IPS-11a (cell line): ENCODE data around the gene QRICH2.

ENCODE experiments used
- H3K4me3 ChIP-seq: one replicate; pipeline ENCODE4 v1.5.1; 2013; ENCODE audit warnings: low read depth, low read length, control low read depth

QRICH2 gene

DNA sequence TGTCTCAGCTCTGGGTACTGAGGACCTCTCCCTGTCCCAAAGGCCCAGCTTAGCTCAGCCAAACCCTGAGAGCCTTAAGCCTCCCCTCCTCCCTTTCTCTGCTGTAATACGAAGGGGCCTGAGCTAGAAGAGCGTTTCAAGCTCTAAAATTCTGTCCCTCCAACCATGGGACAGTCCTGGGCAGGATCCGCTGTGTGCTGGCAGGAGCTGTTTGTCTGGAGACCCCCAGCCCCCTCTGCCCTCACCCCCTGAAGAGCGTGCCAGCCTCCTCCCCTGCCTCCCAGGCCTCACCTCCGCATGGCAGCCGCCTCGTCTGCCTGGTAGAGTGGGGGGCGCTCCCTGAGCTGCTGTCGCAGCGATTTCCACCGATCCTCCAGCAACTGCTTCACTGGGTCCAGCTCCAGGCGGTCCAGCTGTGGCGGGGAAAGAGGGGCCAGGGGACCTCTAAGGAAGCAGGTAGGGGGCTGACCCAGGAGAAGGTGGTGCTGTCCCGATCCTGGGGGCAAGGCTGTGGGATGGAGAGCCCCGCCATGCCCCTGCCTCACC, 28.3 kb downstream of the QRICH2 start:
- no peak overlapping the region for H3K4me3 ChIP-seq

DNA sequence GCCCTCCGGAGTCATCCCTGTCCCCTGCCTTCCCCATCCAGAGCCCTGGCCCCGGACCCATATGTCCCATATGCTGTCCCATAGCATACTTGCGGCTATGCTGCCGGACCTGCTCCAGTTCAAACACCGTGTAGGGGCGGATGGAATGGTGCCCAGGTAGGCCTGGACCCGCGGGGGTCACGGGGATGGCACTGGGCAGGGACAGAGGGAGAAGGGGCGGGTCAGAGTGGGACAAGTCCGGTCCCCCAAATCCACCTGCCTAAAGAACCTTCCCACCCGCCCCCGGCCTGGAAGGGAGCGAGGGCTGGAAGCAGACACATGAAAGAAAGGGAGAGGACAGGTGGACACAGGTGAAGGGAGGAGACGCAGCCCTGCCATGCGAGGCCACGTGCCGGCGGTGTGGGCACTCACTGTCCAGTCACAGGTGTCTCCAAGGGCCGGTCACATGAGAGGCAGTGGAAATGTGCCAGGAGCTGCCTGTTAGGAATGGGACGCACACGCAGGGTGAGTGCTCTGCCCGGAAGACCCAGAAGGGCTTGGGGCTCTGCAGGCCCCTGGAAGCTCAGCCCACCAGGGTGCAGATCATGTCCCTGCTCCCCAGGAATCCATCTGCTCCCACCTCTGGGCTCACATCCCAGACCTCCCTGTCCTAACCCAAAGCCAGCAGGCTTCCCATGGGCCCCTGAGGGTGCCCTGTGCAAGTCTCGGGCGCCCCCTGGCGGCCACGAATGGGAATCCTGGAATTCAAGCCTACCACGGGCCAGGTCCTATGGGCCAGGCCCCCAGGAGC, 28.9 kb downstream of the QRICH2 start:
- H3K4me3 ChIP-seq: no peak overlapping the region

DNA sequence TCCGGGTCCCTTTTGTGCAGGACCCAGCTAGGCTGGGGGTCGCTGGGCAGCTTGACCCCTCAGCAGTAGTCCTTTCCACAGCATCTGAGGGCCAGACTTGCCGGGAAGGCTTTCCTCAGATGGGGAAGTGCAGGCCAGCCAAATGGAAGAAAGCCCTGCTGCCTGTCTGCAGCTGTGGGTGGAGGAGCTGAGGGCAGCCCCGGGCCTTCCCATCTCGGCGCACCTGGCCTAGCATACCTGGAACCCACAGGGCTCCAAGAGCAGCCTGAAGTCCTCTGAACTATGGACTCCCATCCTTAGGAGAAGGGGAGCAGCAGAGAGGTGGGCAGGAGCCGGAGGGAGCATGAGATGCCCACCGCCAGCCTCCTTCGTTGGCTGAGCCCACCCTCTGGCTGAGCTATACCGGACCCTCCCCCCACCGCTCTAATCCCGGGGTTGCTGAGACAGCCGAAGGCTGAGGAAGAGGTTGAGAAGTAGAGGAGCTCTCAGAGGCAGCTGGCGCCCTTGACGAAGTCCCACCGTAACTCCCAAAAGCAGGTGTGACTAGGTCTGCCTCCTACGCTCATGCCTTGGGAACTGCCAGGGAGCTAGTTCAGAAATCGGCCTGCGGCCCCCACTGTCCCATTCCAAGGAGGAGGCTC, 29.7 kb downstream of the QRICH2 start:
- H3K4me3 ChIP-seq: no peak overlapping the region

DNA sequence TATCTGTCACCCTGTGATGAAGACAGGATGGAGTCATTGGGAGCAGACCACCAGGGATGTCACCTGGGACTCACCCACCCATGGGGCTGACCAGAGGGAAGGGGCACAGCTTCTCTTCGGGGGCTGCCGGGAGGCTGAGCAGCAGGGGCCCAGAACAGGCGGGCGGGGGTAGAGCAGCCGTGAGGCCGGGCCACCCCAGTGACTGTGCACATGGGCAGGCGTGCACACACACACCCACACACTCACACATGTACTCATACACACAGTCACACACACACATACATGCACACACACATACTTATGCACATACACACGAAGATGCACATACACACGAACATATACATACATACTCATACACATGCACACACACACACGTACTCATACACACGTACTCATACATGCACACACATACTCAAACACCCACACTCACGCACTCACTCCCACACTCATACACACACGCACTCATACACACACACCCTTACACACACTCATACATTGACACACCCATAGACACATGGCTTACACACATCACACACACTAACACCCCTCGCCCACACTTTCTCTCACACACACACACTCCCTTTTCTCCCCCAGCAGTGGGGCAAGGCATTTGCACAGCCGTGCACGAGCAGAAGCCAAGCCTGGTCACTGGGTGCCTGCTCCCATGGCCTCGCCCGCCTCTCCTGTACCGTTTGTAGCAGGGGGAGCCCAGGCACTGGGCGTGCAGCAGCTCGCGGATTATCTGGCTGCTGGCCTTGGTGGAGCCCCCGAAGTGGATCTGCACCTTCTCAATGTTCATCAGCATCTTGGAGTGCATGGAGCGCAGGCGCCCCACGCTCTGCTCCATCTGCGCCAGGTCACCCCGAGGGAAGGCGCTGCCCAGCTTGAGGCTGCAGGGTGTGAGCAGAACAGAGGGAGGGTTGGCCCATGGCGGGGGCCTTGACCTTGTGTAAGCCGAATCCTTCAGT, 30.5 kb downstream of the QRICH2 start:
- H3K4me3 ChIP-seq: no peak overlapping the region

DNA sequence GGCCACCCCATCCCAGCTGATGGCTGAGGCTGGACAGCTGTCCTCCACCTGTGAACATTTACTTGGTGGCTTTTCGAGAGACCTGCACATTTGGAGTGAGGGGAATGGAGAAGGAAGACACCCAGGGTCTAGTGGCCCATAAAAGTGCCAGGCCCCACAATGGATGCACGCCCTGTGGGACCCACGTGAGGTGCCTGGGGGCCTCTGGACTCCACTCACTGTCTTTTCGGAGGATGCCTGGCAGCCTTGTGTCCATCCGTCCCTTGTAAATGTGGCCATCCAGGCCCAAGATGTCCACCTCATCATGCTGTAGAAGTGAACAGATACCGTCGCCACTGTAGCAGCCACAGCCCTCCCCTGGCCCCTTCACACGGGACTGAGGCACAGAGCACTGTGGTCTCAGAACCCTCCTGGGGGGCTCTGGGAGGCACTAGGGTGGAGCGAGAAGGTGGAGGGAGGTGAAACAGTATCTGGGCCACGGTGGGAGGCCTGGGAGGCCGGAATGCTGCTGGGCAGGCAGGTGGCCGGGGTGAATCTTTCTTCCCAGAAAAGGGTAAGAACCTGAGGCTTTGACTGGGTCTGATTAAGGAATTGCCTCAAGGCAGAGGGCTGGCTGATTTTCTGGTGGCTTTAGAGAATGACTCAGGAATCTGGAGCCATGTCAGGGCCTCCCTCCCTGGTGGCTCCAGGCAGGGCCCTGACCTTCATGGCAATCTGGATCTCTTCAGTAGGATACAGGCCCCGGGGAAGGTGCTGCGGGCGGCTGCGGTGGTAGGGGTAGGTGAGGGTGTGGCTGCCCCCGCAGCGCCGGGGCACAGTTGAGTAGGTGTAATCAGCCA, 31.4 kb downstream of the QRICH2 start:
- H3K4me3 ChIP-seq: no peak overlapping the region

DNA sequence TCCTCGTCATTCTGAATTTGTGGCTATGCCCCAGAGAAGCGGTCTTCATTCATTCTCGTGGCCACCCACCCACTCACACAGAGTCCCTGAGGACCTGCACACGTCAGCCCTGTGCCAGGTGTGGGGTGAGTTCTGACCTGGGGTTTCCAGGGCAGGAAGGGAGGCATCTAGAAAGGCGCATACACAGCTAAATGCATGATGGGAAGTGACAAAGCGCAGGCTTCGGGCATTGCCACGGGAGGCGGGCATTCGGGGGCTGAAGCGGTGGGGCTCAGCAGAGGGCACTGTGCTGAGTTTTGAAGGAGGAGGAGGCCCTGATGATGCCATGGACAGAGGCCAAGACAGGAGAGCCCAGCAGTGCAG, 32.0 kb downstream of the QRICH2 start:
- H3K4me3 ChIP-seq: no peak overlapping the region

DNA sequence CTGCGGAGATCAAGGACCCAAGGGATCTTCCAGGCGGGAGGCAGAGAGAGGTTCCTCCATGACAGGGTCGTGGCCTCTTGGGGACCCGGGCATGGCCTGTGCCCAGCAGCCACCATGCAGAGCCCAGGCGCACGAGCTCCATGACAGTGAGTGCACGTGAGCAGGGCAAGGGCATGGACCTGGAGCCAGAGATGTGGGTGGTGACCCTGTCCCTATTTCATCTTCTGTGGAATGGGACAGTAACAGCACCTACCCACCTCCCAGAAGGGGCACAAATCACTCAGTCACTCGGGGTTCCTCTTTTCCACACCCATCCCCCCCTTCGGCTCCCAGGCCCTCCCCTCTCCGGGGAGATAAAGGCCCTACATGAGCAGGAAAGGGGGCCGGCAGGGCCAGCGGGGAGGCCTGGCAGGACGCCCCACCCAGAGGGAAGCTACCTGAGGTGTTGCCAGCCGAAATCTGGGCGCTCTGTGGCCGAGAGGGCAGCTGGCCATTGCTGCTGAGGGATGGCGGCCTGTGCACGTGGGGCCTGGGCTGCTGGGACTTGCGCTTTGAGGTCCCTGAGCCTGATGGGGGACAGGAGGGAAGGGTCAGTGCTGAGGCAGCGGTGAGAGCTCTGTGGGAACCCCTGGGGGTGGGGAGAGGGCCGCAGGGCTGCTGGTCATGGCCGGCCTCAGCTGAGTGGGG, 32.6 kb downstream of the QRICH2 start:
- no peak overlapping the region for H3K4me3 ChIP-seq

DNA sequence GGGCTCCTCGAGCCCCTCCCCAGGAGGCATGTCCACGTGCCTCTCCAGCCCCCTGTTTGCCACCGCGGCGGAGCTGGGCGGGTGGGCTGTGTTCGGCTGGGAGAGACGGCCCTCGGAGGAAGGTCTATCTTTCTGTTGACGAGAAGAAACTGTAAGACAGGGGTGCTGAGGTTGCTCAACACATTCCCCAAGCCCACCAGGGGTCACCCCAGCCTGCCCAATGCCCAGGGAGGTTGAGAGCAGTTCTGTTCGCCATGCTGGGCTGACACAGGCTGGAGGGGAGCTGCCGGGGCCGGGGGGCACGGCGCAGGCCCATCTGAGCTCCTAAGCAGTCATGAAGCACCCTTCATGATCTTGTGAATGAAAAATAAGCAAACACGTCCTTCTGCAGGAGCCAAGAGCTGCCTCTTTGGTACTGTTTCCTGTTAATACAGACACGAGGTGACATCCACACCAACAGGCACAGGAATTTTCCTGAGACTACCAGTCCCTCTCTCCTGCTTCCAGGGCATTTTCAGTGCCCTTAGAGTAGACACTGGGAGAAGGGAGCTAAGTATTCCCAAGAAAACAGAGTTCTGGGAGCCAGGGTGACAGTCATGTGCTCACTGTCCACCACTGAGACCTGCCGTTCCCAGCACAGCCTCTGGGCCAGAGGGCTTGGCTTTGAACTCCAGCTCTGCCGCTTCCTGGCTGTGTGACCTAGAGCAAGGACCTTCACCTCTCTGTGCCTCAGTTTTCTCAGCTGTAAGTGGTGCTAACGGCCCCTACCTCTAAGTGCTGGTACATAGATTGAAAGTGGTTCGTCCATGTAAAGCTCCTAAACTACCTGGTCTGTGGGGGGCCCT, 33.7 kb downstream of the QRICH2 start:
- H3K4me3 ChIP-seq: no peak overlapping the region

DNA sequence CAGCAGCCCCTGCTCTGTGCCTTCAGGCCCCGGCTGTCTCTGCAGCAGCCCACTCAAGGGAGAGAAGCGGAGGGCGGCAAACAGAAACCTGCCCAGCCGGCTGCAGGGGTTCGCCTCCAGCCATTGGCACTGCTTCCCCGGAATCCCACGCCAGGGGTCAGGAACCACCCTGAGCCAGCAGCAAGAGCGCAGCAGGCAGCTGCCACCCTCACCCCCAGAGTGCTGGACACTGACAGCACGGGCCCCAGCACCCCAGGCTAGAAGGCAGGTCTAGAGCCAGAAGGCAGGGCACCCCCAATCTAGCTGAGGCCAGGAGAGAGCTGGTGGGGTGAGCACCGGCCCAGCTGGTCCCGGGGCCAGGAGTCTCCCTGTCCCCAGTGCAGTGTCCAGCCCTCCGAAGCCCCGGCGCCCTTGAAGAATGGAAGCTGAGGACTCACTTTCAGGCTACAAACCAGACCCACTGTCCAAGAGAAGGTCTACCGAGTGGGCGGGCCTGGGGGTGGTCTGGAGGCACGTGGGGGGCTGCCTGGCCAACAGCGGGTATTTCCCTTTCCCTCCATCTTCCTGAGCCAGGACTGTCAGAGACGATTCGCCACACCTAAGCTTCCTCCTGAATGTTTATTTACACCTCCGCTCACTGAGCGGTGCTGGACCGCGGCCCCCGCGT, 34.5 kb downstream of the QRICH2 start:
- no peak overlapping the region for H3K4me3 ChIP-seq

DNA sequence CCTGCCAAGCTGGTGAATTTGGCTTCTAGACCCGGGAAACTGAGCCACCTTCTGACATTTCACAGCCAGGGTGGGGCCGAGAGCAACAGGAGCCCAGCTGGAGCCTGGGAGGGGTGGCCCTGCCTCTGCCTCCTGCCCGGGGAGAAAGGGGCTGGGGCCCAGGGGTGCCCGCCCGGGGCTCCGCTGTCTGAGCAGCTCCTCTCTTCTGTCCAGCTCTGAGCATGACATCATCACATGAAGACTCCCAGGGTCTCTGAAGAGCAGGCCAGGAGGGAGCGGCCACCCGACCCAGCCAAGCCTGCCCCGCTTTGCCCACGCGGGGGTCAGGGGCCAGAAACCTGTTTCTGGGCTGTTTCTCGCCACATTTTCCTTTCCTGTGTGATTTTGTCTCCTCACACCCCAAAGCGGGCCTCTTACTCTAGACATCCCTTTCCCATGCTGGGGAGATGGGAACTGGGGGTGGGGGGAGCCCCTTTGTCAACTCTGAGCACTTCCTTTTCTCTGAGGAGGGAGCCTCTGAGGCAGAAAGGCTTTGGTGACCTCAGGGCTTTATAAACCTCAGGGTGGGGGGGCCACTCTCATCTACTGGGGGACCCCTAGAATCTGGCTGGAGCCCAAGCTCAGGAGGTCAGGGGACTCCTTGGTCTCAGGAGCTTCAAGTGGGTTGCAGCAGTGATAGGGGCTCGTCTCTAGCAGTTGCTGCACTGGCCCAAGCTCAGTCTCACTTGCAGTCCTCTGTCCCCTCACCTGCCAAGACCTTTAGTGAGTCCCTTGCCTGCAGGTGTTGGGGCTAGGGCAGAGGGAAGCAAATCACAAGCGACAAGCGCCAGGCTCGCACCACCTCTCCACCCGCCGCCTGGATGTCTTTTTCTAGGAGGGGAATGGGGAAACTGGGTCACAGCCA, 35.3 kb downstream of the QRICH2 start:
- no peak overlapping the region for H3K4me3 ChIP-seq

DNA sequence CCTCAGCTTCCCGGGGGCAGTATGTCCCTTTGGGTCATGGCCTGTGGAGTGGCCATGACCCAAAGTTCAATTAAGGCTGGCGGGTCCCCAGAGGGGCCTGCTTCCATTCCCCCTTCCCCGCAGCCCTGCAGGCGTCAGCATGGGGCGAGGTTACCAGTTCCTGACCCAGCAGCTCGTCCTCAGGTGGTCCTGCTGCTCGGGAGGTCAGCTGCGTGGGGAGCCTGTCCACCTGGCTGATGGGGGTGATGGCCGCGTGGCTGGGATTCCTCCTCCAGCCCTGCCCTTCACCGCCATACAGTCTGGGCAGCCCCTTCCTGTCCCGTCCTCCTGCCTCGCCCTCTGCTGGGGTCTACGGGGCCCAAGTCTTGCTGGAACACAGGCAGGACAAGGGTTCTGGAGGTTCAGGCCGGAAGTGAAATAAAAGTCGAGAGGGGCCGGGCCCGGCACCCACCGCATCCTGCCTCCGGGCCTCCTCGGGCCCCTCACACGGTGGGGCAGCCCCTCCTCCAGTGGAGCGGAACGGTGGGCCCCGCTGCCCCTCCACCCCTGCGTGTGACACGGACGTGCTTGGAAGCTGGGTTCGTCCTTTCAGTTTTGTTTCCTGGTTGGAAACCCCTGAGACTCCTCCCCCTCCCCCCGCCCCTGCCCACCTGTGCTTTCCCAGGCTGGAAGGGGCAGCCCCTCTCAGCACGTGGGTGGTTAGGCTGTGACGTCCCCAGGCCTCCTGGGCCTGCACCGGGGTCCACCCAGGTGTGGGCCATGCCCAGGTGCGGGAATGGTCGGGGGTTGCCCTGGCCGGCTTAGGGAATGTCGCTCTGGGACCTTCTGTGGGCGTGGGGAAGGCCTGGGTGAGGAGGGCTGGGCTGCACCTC, 36.2 kb downstream of the QRICH2 start:
- no peak overlapping the region for H3K4me3 ChIP-seq

DNA sequence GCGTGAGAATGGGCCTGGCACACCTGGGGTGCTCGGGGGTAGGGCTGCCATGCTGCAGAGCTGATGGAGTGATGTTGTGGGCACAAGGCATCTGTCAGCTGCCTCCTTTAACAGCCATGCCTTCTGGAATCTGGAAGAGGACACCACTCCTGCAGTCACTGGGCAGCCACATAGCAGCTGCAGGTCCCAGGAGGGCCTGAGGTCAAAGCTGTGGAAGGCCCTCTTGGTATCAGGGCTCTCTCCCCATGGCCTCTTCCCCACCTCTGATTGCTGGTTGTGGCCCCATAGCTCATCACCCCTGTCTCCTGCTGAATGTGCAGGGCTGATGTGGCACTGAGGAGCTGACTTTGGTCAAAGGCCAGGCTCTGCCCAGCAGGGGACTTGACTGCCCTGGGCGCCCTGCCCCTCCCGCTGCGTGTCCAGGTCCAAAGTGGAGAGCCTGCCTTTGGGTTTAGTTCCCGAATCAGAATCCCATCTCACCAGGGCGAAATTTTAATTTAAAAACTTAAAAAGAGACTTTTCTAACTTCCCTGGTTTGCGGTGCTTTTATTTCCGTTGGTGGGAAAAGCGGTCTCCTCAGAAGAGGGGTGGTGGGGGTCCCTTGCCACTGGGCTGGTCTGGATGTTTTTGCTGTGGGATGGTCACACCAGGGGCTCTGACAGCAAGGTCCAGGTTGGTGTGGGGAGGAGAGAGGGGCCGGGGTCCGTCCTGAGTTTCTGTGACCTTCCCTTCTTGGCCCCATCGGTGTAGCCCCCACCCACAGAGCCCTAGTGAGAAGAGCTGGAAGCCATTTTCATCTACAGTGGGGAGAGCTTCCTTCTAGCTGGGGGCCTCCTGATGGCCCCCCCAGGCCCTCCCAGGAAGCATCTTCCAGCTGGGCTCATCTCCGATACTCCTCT, 37.1 kb downstream of the QRICH2 start:
- H3K4me3 ChIP-seq: no peak overlapping the region

DNA sequence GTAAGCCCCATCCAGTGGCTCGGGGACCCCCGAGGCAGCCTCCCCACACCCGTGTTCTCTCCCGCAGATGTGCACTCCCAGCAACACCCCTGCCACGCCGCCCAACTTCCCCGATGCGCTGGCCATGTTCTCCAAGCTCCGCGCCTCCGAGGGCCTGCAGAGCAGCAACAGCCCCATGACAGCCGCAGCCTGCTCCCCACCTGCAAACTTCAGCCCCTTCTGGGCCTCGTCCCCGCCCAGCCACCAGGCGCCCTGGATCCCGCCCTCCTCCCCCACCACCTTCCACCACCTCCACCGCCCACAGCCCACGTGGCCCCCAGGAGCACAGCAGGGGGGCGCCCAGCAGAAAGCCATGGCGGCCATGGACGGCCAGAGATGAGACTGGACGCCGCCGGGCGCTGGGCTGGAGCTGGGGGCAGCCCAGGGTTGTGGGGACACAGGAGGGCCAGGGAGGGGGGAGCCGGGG, 37.9 kb downstream of the QRICH2 start:
- H3K4me3 ChIP-seq: no peak overlapping the region

DNA sequence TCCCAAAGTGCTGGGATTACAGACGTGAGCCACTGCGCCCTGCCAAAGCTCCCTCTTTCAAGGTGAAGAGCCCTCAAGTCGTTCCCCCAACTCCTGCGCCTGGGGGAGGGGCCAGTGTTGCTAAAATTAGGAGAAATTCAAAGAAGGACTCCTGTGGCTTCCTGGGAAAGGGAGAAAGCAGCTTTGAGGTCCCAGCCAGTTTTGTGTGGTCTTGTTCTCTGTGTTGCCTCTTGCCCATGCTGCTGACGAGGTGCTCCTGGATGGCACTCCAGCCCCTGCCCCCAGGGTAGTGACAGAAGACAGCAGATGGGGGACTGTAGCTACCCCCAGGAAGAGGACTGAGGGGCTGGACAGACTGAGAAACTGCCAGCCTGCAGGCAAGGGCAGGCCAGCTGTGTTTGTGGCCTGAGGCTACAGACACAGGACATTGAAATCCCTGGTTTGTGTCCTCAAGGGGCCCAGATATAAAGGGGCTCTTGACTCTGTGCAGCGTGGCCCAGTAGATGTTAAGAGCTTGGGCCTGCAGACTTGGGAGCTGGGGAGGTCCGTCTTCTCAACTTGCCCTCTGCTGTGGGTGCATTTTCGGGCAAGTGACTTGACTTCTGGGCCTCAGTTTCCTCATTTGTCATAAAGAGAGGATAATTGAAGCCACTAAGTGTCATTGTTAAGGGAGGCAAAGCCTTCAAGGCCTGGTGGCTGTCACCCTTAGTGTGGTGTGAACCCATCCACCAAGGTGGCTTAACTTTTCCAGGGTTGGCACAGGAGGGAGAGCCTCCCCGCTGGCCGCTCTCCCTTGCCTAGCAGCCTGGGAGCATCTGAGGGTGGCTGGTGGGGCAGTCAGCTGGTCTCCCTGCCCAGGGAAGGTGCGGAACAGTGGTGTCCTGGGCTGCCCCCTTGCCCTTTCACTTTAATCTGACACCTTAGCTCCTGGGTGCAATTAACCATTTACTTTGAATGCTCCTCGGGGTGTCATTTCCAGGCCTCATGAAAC, 38.8 kb downstream of the QRICH2 start:
- no peak overlapping the region for H3K4me3 ChIP-seq
